Cardiac muscle cell (in vitro differentiated cells and primary cell): Measurements from ENCODE around the gene LILRA1. TPM values are rescaled to one million over a fixed set of nuclear protein-coding genes. Genes with fewer than 3 reads are reported as not detected.
"Not testable (repeated sequence)": the region's sequence is repeated elsewhere in the genome, so short reads cannot be mapped to it uniquely, and the experiment has no call there.

Experiments
- DNase-seq, 2 donors: peaks; one replicate each; pipeline versions ENCODE4 v3.0.0 to v3.0.0-alpha.2; 2010 to 2017; ENCODE audit warnings: low read depth in 1 of 2, low spot score in 1 of 2
- H3K27ac ChIP-seq: fragments of 200-600 bp; sonication (generic); 2 replicates; pipeline ENCODE4 v1.5.1; 2016
- H3K27me3 ChIP-seq: fragments of 200-600 bp; sonication (generic); 2 replicates; pipeline ENCODE4 v1.6.0; 2016; ENCODE audit warnings: control low read depth
- H3K36me3 ChIP-seq: fragments of 200-600 bp; sonication (generic); 2 replicates; pipeline ENCODE4 v1.5.1; 2016; ENCODE audit warnings: control low read depth
- H3K4me1 ChIP-seq: fragments of 200-600 bp; sonication (generic); 2 replicates; pipeline ENCODE4 v1.8.1; 2017; ENCODE audit warnings: low read depth, mild to moderate bottlenecking, mixed run types
- H3K4me3 ChIP-seq: fragments of 200-600 bp; sonication (generic); 2 replicates; pipeline ENCODE4 v1.5.1; 2016; ENCODE audit warnings: mild to moderate bottlenecking
- H3K9me3 ChIP-seq: fragments of 200-600 bp; sonication (generic); 2 replicates; pipeline ENCODE4 v1.5.1; 2017; ENCODE audit warnings: low read depth, mild to moderate bottlenecking, control low read depth
- CTCF ChIP-seq: IDR thresholded peaks from 2 replicates; pipeline ENCODE4 v1.5.1; 2012; ENCODE audit warnings: low read depth, mild to moderate bottlenecking, low read length
- polyA plus RNA-seq: library from polyadenylated mRNA; unstranded; fragments of >200 nt; fragmentation: Nextera tagmentation; extraction: Ambion mirVana; gene quantifications from 2 replicates; pipeline ENCODE4 v1.2.1, GENCODE V29; 2016
- total RNA-seq: library from RNA; depleted of rRNA; stranded (reverse); fragments of >200 nt; gene quantifications from 2 replicates; pipeline ENCODE4 v1.2.3, GENCODE V29; 2016

Gene LILRA1
- total and polyA plus RNA-seq, 2 experiments from 2014 or later: not detected

- Histone ChIP-seq H3K9me3 (peaks cover 4% of the 10 kb centered on the region), H3K27ac (no peak overlapping the region), H3K36me3 (no peaks in the 10 kb centered on the region), H3K4me3 (no peak overlapping the region), H3K4me1 (no peaks in the 10 kb centered on the region), H3K27me3 (no peaks in the 10 kb centered on the region)
- no peak for DNase-seq
- no peak for TF ChIP-seq CTCF
These were observed 6.4 kb upstream of the LILRA1 start for GRCh38 chr19:54587026-54587425.

DNA sequence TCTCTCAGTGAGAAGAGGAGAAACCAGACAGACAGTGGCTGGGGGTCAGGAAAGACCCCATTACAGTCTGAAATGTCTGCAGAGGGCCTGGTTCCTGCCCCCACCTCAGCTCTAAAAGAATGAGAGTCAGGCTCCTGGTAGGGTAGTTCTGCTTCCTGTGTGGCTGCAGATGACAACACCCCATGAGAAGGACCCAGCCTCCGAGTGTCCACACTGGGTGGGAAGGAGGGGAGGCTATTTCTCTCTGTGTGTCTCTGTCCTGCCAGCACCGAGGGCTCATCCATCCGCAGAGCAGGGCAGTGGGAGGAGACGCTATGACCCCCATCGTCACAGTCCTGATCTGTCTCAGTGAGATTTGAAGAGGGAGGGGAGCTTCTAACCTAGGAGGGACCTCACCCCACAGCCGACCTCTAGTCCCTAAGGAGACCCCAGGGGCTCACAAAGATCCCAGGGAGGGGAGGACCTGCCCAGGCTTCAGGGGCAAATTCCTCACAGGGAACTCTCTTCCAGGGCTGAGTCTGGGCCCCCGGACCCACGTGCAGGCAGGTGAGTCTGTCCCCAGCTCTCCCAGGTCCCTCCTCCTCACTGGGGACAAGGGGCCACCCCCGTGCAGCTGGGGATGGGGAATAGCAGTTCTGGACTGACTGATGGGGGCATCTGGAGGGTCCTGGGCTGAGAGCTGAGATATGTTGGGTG, 647 bp downstream of the LILRA1 start:
- not testable (repeated sequence) for H3K27ac ChIP-seq, H3K9me3 ChIP-seq, H3K36me3 ChIP-seq, DNase-seq, H3K4me1 ChIP-seq, H3K27me3 ChIP-seq, H3K4me3 ChIP-seq

DNA sequence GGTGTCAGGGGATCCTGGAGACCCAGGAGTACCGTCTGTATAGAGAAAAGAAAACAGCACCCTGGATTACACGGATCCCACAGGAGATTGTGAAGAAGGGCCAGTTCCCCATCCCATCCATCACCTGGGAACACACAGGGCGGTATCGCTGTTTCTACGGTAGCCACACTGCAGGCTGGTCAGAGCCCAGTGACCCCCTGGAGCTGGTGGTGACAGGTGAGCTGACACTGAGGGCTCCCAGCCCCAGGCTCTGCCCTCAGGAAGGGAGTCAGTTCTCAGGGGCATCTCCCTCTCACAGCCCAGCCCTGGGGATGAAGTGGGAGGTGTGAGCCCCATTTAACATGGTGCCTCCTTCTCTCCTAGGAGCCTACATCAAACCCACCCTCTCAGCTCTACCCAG, 1.3 kb downstream of the LILRA1 start:
- Histone ChIP-seq H3K4me3 (no peak overlapping the region), H3K36me3 (no peaks in the 10 kb centered on the region), H3K9me3 (no peaks in the 10 kb centered on the region), H3K4me1 (no peaks in the 10 kb centered on the region), H3K27ac (no peak overlapping the region), H3K27me3 (no peaks in the 10 kb centered on the region)
- no peak for DNase-seq
- no peak for TF ChIP-seq CTCF

GRCh38 chr19:54595680-54596436, 2.4 kb downstream of the LILRA1 start:
- not testable (repeated sequence) for DNase-seq, H3K9me3 ChIP-seq, H3K4me3 ChIP-seq, H3K36me3 ChIP-seq, H3K27ac ChIP-seq, H3K4me1 ChIP-seq, H3K27me3 ChIP-seq

GRCh38 chr19:54600212-54600611, 6.8 kb downstream of the LILRA1 start:
- no peak for TF ChIP-seq CTCF
- no peaks in the 10 kb centered on the region for H3K4me1 ChIP-seq
- no peaks in the 10 kb centered on the region for H3K27me3 ChIP-seq
- no peak overlapping the region for H3K27ac ChIP-seq
- H3K4me3 ChIP-seq: no peak overlapping the region
- DNase-seq: no peak
- no peaks in the 10 kb centered on the region for H3K9me3 ChIP-seq
- H3K36me3 ChIP-seq: no peaks in the 10 kb centered on the region

DNA sequence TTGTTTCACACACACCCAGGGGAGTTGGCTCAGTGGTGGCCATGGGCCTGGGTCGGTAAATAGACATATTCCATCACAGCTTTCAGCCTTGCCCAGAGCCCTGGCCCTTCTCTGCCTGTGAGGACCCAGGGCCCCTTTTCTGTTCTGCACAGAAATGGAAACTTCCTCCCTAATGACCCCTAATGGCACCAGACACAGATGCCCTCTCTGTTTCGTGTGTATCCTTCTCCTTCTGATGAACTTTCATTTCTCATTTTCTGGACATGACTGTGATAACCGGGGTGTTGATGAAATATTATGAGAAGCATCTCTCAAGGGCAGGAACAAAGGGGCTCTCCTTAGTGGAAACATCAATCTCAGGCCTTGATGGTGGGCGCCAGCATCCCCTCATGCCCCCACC, 12.8 kb downstream of the LILRA1 start:
- no peak for TF ChIP-seq CTCF
- H3K4me3 ChIP-seq: no peak overlapping the region
- no peaks in the 10 kb centered on the region for H3K36me3 ChIP-seq
- no peaks in the 10 kb centered on the region for H3K9me3 ChIP-seq
- H3K4me1 ChIP-seq: no peaks in the 10 kb centered on the region
- no peaks in the 10 kb centered on the region for H3K27me3 ChIP-seq
- no peak for DNase-seq
- no peak overlapping the region for H3K27ac ChIP-seq
